GM20000 (cell line): ENCODE data around the gene HARBI1.
"Not testable (repeated sequence)": the region's sequence is repeated elsewhere in the genome, so short reads cannot be mapped to it uniquely, and the experiment has no call there.

Experiments
- DNase-seq: peaks from one replicate; pipeline ENCODE4 v3.0.0; 2012; ENCODE audit warnings: low spot score
- CTCF ChIP-seq: IDR thresholded peaks from 2 replicates; pipeline ENCODE4 v1.5.1; 2012; ENCODE audit warnings: mild to moderate bottlenecking, control low read depth; ENCODE audit errors: extremely low read depth, missing control alignments

HARBI1 gene

GRCh38 chr11:46597155-46597554, 19.9 kb downstream of the HARBI1 start:
- no peak for DNase-seq
- TF ChIP-seq CTCF = no peak

GRCh38 chr11:46594785-46595184, 22.2 kb downstream of the HARBI1 start:
- no peak for TF ChIP-seq CTCF
- DNase-seq = no peak

- no peak for TF ChIP-seq CTCF
- no peak for DNase-seq
Measured at GRCh38 chr11:46594374-46594700, 22.7 kb downstream of the HARBI1 start.

- peak; percentile 86 for DNase-seq
- no peak for TF ChIP-seq CTCF
Measured at GRCh38 chr11:46593550-46594373, 23.3 kb downstream of the HARBI1 start, which contains the start of gene AMBRA1. Gene AMBRA1, minus strand, starts transcription at chr11:46594023. Its CDS starts 45,643 bp downstream, at chr11:46548380.

- no peak for TF ChIP-seq CTCF
Measured at GRCh38 chr11:46590740-46591605, 26.1 kb downstream of the HARBI1 start.

GRCh38 chr11:46588915-46589314, 28.1 kb downstream of the HARBI1 start:
- no peak for TF ChIP-seq CTCF
- no peak for DNase-seq

More at GRCh38 chr11:46590740-46591605, 26.1 kb downstream of the HARBI1 start:
- no peak for DNase-seq

- no peak for DNase-seq
- no peak for TF ChIP-seq CTCF
Measured at GRCh38 chr11:46588131-46588530, 28.9 kb downstream of the HARBI1 start.

GRCh38 chr11:46583513-46583912, 33.5 kb downstream of the HARBI1 start:
- DNase-seq = not testable (repeated sequence)
